Keratinocyte (primary cell): Measurements from ENCODE around the gene FANCI.

Experiments used
- EZH2 ChIP-seq: IDR thresholded peaks from one replicate; pipeline ENCODE4 v1.6.1; 2012; ENCODE audit warnings: inconsistent platforms, mild to moderate bottlenecking, low read length, moderate library complexity
- TF ChIP-seq, protein P1 (sequence below), 3 experiments: IDR thresholded peaks in 1 of 3; conservative IDR thresholded peaks in 1 of 3; optimal IDR thresholded peaks in 1 of 3; 2 replicates in 2 of 3; 3 replicates in 1 of 3; pipeline versions ENCODE3 to v1.5.1; 2011; ENCODE audit warnings: low read length in 3 of 3, mild to moderate bottlenecking in 3 of 3, moderate library complexity in 2 of 3, control low read depth in 1 of 3, inconsistent platforms in 1 of 3; ENCODE audit not compliant: insufficient read depth in 2 of 3; ENCODE audit errors: extremely low read depth in 1 of 3

DNA sequence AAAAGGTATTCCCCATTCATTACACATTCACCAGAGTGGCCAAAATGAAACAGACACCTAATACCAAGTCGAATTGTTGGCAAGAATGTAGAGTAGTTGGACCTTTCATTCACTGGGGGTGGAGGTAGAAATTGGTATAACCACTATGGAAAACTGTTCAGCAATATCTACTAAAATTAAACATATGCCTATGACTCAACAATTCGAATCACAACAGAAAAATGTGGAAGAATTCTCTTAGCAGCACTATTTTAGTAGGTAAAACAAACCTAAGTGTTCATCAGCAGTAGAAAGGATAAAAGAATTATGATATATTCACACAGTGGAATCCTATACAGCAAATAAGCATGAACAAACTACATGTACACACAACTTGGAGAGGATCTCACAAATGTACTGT, 60.2 kb downstream of the FANCI start:
- TF ChIP-seq, protein P1, sequence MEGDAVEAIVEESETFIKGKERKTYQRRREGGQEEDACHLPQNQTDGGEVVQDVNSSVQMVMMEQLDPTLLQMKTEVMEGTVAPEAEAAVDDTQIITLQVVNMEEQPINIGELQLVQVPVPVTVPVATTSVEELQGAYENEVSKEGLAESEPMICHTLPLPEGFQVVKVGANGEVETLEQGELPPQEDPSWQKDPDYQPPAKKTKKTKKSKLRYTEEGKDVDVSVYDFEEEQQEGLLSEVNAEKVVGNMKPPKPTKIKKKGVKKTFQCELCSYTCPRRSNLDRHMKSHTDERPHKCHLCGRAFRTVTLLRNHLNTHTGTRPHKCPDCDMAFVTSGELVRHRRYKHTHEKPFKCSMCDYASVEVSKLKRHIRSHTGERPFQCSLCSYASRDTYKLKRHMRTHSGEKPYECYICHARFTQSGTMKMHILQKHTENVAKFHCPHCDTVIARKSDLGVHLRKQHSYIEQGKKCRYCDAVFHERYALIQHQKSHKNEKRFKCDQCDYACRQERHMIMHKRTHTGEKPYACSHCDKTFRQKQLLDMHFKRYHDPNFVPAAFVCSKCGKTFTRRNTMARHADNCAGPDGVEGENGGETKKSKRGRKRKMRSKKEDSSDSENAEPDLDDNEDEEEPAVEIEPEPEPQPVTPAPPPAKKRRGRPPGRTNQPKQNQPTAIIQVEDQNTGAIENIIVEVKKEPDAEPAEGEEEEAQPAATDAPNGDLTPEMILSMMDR (optimal IDR thresholded peaks at IDR 0.05 in 1 of 3, IDR thresholded peaks at IDR 0.05 in 1 of 3, conservative IDR thresholded peaks at IDR 0.05 in 1 of 3; ENCODE audit: extremely low read depth in 1 of 3, insufficient read depth in 2 of 3, low read length in 3 of 3): no peak
- TF ChIP-seq EZH2: no peak
